Cardiac fibroblast (primary cell): ENCODE results near the gene MYMK.

ENCODE experiments used
- DNase-seq, 2 donors: peaks; one replicate each; pipeline versions ENCODE4 v3.0.0 to v3.0.0-alpha.2; 2010; ENCODE audit warnings: low read depth in 2 of 2
- H3K4me3 ChIP-seq, 2 donors: replicated peaks in 1 of 2; 1 replicate in 1 of 2; 2 replicates in 1 of 2; pipeline ENCODE4 v1.5.1; 2011; ENCODE audit warnings: low read depth in 2 of 2, low read length in 2 of 2, mild to moderate bottlenecking in 2 of 2, moderate library complexity in 1 of 2
- CTCF ChIP-seq: IDR thresholded peaks from one replicate; pipeline ENCODE4 v1.5.1; 2011; ENCODE audit warnings: low read depth, mild to moderate bottlenecking, low read length, inconsistent platforms

Gene MYMK

GRCh38 chr9:133494636-133495326 lies 30.0 kb downstream of the MYMK start:
- H3K4me3 ChIP-seq = no peak overlapping the region
- DNase-seq = no peak
- no peak for TF ChIP-seq CTCF

- no peak for TF ChIP-seq CTCF
- H3K4me3 ChIP-seq = no peak overlapping the region
- no peak for DNase-seq
Observed at GRCh38 chr9:133493845-133494540, 30.8 kb downstream of the MYMK start.

- TF ChIP-seq CTCF = no peak
- DNase-seq = no peak
- no peak overlapping the region for H3K4me3 ChIP-seq
Observed at GRCh38 chr9:133493428-133493827, 31.3 kb downstream of the MYMK start.

GRCh38 chr9:133492061-133493021 lies 32.4 kb downstream of the MYMK start:
- no peak overlapping the region for H3K4me3 ChIP-seq
- TF ChIP-seq CTCF = no peak
- DNase-seq = no peak

GRCh38 chr9:133491656-133491925 lies 33.2 kb downstream of the MYMK start:
- DNase-seq = no peak
- TF ChIP-seq CTCF = no peak
- no peak overlapping the region for H3K4me3 ChIP-seq

- no peak overlapping the region for H3K4me3 ChIP-seq
- DNase-seq = peak in 1 of 2 donors; percentile 46
- TF ChIP-seq CTCF = no peak
Observed at GRCh38 chr9:133490865-133491655, 33.7 kb downstream of the MYMK start.
